Muscle of leg (tissue), 11 donors: ENCODE measurements around the gene RBM23. TPM values are rescaled to one million over a fixed set of nuclear protein-coding genes. Genes with fewer than 3 reads are reported as not detected.

ENCODE experiments used
- DNase-seq: peaks from one replicate; pipeline ENCODE4 v3.0.0; 2013
- H3K27ac ChIP-seq: one replicate; pipeline ENCODE4 v1.5.1; 2013; ENCODE audit warnings: mild to moderate bottlenecking, low read length, control low read depth
- H3K27me3 ChIP-seq: one replicate; pipeline ENCODE4 v1.6.1; 2013; ENCODE audit warnings: low read length; ENCODE audit not compliant: control insufficient read depth, insufficient read depth
- H3K36me3 ChIP-seq: one replicate; pipeline ENCODE4 v1.6.1; 2013; ENCODE audit warnings: low read length; ENCODE audit not compliant: control insufficient read depth, insufficient read depth
- H3K4me1 ChIP-seq: one replicate; pipeline ENCODE4 v1.6.1; 2013; ENCODE audit warnings: low read length; ENCODE audit not compliant: control insufficient read depth, insufficient read depth
- H3K4me3 ChIP-seq: one replicate; pipeline ENCODE4 v1.5.1; 2013; ENCODE audit warnings: low read length, control low read depth
- H3K9me3 ChIP-seq: replicated peaks from 2 replicates; pipeline ENCODE4 v1.6.1; 2013; ENCODE audit warnings: low read depth, low read length; ENCODE audit not compliant: control insufficient read depth
- WGBS: methylation state at CpG from one replicate; pipeline ENCODE4 v1.1.5; 2013; ENCODE audit warnings: missing lambda C conversion rate; ENCODE audit not compliant: insufficient coverage; 5-methylcytosine and 5-hydroxymethylcytosine counted together
- polyA plus RNA-seq, 8 donors: library from polyadenylated mRNA; unstranded; fragments of 120-200 nt; gene quantifications; one replicate each; pipeline versions ENCODE4 v1.2.1 to v1.2.3, GENCODE V29; 2013; ENCODE audit warnings: inconsistent platforms in 1 of 8, low replicate concordance in 1 of 8; ENCODE audit not compliant: insufficient read length in 8 of 8, insufficient read depth in 1 of 8
- total RNA-seq: library from RNA; stranded (reverse); fragments of 120-200 nt; gene quantifications from one replicate; pipeline ENCODE4 v1.2.4, GENCODE V29; 2013

Gene RBM23
- total and polyA plus RNA-seq, 9 donors = 51.7 to 67.6 (median 56.2) TPM

- Histone ChIP-seq H3K27ac (no peak overlapping the region), H3K36me3 (peaks cover 50% of the 10 kb centered on the region), H3K4me1 (peaks cover 15% of the 10 kb centered on the region), H3K27me3 (peaks cover 12% of the 10 kb centered on the region), H3K9me3 (no peaks in the 10 kb centered on the region), H3K4me3 (no peak overlapping the region)
- DNase-seq = no peak
- 71% methylated on average over 4 of the region's 8 CpGs for WGBS
Measured at GRCh38 chr14:22878271-22879246, 40.4 kb downstream of the RBM23 start.

- Histone ChIP-seq H3K4me3 (no peak overlapping the region), H3K36me3 (peaks cover 54% of the 10 kb centered on the region), H3K4me1 (peaks cover 9% of the 10 kb centered on the region), H3K27me3 (peaks cover under 1% of the 10 kb centered on the region), H3K27ac (no peak overlapping the region), H3K9me3 (no peaks in the 10 kb centered on the region)
- DNase-seq = no peak
- 92% methylated on average over 18 of the region's 22 CpGs for WGBS
Measured at GRCh38 chr14:22877000-22877501, 41.9 kb downstream of the RBM23 start.

GRCh38 chr14:22875748-22876319, 43.1 kb downstream of the RBM23 start:
- DNase-seq = no peak
- H3K4me3 ChIP-seq = no peak overlapping the region
- peaks cover 10% of the 10 kb centered on the region for H3K4me1 ChIP-seq
- 94% methylated on average over 20 of the region's 20 CpGs for WGBS
- H3K27me3 ChIP-seq = no peaks in the 10 kb centered on the region
- no peaks in the 10 kb centered on the region for H3K9me3 ChIP-seq
- no peak overlapping the region for H3K27ac ChIP-seq
- H3K36me3 ChIP-seq = peaks cover 54% of the 10 kb centered on the region

GRCh38 chr14:22875003-22875747, 43.8 kb downstream of the RBM23 start:
- no peak overlapping the region for H3K27ac ChIP-seq
- H3K9me3 ChIP-seq = no peaks in the 10 kb centered on the region
- 89% methylated on average over 15 of the region's 15 CpGs for WGBS
- no peak for DNase-seq
- H3K4me1 ChIP-seq = peaks cover 14% of the 10 kb centered on the region
- no peaks in the 10 kb centered on the region for H3K27me3 ChIP-seq
- H3K36me3 ChIP-seq = peaks cover 54% of the 10 kb centered on the region
- H3K4me3 ChIP-seq = no peak overlapping the region

GRCh38 chr14:22872833-22873520, 46.0 kb downstream of the RBM23 start:
- 47% methylated on average over 6 of the region's 10 CpGs for WGBS
- Histone ChIP-seq H3K27ac (peak overlapping the region; percentile 97), H3K36me3 (peaks cover 46% of the 10 kb centered on the region)

GRCh38 chr14:22872033-22872832, 46.7 kb downstream of the RBM23 start:
- Histone ChIP-seq H3K27me3 (no peaks in the 10 kb centered on the region), H3K9me3 (no peaks in the 10 kb centered on the region), H3K27ac (peak overlapping the region; percentile 97), H3K4me1 (peaks cover 14% of the 10 kb centered on the region), H3K36me3 (peaks cover 39% of the 10 kb centered on the region), H3K4me3 (peak overlapping the region; percentile 87)
- WGBS = 0% methylated on average over 42 of the region's 45 CpGs
- DNase-seq = peak; percentile 92

More at GRCh38 chr14:22872833-22873520, 46.0 kb downstream of the RBM23 start:
- no peak for DNase-seq
- Histone ChIP-seq H3K4me1 (peaks cover 14% of the 10 kb centered on the region), H3K9me3 (no peaks in the 10 kb centered on the region), H3K4me3 (peak overlapping the region; percentile 87), H3K27me3 (no peaks in the 10 kb centered on the region)

- Histone ChIP-seq H3K4me3 (peak within 1 kb of the TSS; percentile 87), H3K36me3 (peaks cover 31% of the 10 kb centered on the region), H3K27ac (peak within 1 kb of the TSS; percentile 97), H3K9me3 (no peaks in the 10 kb centered on the region), H3K4me1 (peaks cover 14% of the 10 kb centered on the region), H3K27me3 (no peaks in the 10 kb centered on the region)
- under 1% methylated on average over 45 of the region's 50 CpGs for WGBS
- DNase-seq = peak; percentile 97
Measured at GRCh38 chr14:22871224-22872032, 47.5 kb downstream of the RBM23 start, which contains the start of gene LRP10. Gene LRP10 (plus strand): TSS chr14:22871740. CDS start chr14:22872304, 564 bp downstream.

GRCh38 chr14:22870811-22871223, 48.1 kb downstream of the RBM23 start:
- H3K27ac ChIP-seq = peak overlapping the region; percentile 97
- H3K27me3 ChIP-seq = no peaks in the 10 kb centered on the region
- peaks cover 14% of the 10 kb centered on the region for H3K4me1 ChIP-seq
- H3K9me3 ChIP-seq = no peaks in the 10 kb centered on the region
- DNase-seq = no peak
- H3K4me3 ChIP-seq = peak overlapping the region; percentile 87
- peaks cover 25% of the 10 kb centered on the region for H3K36me3 ChIP-seq
- no CpG with 5 or more reads among the region's 1 CpG for WGBS
